SJCRH30 (cell line): ENCODE measurements around the gene THAP7. TPM values are rescaled to one million over a fixed set of nuclear protein-coding genes. Genes with fewer than 3 reads are reported as not detected.

Experiments
- DNase-seq, 2 experiments: peaks; one replicate each; pipeline ENCODE4 v3.0.0-alpha.2; 2015 to 2020
- H3K27ac ChIP-seq: fragments of 250-450 bp; sonication (Bioruptor Pico); 2 replicates; pipeline ENCODE4 v1.5.1; 2020; ENCODE audit warnings: mild to moderate bottlenecking, moderate library complexity
- H3K27me3 ChIP-seq: fragments of 250-450 bp; sonication (Bioruptor Pico); 2 replicates; pipeline ENCODE4 v1.5.1; 2020; ENCODE audit warnings: mild to moderate bottlenecking, moderate library complexity
- H3K36me3 ChIP-seq: fragments of 250-450 bp; sonication (Bioruptor Pico); 2 replicates; pipeline ENCODE4 v1.5.1; 2020; ENCODE audit warnings: mild to moderate bottlenecking, moderate library complexity
- H3K4me1 ChIP-seq: fragments of 250-450 bp; sonication (Bioruptor Pico); 2 replicates; pipeline ENCODE4 v1.5.1; 2020; ENCODE audit warnings: mild to moderate bottlenecking, moderate library complexity
- H3K4me3 ChIP-seq: fragments of 250-450 bp; sonication (Bioruptor Pico); 2 replicates; pipeline ENCODE4 v1.5.1; 2020; ENCODE audit warnings: mild to moderate bottlenecking, moderate library complexity
- H3K9me3 ChIP-seq: fragments of 250-450 bp; sonication (Bioruptor Pico); replicated peaks from 2 replicates; pipeline ENCODE4 v1.5.1; 2020; ENCODE audit warnings: mild to moderate bottlenecking, moderate library complexity
- total RNA-seq: library from RNA; depleted of rRNA; stranded (reverse); fragments of >200 nt; shearing (Covaris generic); gene quantifications from 2 replicates; pipeline ENCODE4 v1.2.3, GENCODE V29; 2014

Gene THAP7
- total RNA-seq, 1 experiment from 2014 or later, result 42.1 TPM

DNA sequence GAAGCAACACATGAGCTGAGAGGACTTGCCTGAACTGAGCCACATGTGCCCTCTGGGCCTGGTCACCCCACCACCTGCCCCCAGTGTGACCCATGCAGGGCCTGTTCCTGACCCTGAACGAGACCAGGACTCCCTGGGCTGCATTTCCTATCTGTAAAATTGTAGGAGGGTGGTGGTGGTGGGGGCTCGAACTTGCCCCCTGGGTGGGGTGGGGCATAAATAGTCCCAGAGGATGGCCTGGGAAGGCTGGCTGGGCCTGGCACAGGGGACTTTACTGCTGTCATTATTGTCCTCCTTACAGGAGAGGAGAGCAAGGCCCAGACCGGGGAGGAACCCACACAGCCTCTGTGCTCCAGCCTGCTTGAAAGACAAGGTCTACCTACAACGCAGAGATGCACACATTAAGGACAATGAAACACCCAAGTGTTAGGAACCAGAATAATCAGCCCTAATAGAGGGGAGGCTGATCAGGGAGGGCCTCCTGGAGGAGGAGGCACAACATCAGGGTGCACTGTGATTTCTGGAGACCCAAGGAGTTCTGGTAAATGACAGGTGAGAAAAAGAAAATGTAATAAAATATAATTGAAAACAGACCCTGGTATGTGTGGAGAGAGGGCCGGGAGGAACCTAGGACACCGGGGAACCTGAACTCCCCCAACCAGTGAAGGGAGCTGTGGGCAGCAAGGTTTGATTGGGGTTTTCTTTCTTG lies 37.7 kb downstream of the THAP7 start:
- DNase-seq, result no peak
- no peak overlapping the region for H3K4me3 ChIP-seq
- no peaks in the 10 kb centered on the region for H3K36me3 ChIP-seq
- H3K27ac ChIP-seq, result no peak overlapping the region
- no peaks in the 10 kb centered on the region for H3K4me1 ChIP-seq
- H3K27me3 ChIP-seq, result peaks cover 22% of the 10 kb centered on the region; the same call in 1 of the 2 replicates
- no peaks in the 10 kb centered on the region for H3K9me3 ChIP-seq

DNA sequence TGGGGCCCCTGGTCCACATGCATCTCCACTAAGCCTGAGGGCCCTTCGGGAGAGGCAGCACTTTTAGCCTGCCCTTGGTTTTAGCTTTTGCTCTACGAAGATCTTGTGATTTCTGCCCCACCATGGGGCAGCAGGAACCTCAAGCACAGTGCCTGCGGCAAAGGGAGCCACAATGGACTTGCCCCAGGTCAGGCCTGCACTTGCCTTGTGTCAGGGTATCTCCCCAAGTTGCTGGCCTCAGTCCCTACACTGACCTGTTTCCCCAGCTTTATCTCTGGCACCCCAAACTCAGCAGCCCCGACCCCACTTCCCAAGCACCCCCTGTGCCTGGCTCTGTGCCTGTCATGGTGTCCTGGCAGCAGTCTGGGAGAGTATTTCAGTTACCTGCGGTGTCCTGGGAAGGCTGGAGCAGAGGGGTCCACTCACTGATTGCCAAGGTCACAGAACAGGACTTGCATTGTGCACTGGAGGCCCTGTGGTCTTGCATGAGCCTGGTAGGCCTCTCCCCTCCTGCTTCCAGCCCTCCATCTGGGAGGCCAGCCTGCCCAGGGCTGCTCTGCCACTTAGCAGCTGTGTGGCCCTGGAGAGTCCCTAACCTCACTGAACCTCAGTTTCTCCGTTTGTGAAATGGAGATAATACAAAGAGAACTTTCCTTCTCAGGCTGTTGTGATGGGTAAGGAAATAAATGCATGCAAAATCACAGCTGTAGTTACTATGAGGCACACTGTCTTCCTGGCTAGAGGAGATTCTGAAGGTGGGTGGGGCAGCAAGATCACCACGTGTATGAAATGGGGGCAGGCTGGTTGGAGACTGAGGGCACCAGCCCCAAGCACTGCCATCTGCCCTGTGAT lies 38.5 kb downstream of the THAP7 start:
- no peaks in the 10 kb centered on the region for H3K36me3 ChIP-seq
- H3K4me3 ChIP-seq, result no peak overlapping the region
- H3K4me1 ChIP-seq, result no peaks in the 10 kb centered on the region
- DNase-seq, result no peak
- H3K27ac ChIP-seq, result no peak overlapping the region
- H3K27me3 ChIP-seq, result peaks cover 22% of the 10 kb centered on the region; the same call in 1 of the 2 replicates
- H3K9me3 ChIP-seq, result no peaks in the 10 kb centered on the region

DNA sequence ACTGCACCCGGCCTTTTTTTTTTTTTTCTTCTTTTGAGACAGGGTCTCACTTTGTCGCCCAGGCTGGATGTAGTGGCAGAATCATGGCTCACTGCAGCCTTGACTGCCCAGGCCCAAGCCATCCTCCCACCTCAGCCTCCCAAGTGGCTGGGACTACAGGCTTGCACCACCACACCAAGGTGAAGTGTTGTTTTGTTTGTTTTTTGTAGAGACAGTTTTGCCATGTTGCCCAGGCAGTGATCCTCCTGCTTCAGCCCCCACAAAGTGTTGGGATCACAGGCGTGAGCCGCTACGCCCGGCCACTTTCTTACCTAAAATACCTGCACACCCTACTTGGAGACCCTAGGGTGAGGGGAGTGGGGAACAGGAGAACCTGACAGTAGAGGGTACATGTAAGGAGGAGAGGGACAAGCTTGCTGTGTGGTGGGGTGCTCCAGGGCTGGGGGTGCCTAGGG lies 39.4 kb downstream of the THAP7 start:
- Histone ChIP-seq H3K27ac (no peak overlapping the region), H3K9me3 (no peaks in the 10 kb centered on the region), H3K27me3 (peaks cover 18% of the 10 kb centered on the region; the same call in 1 of the 2 replicates), H3K36me3 (no peaks in the 10 kb centered on the region), H3K4me1 (no peaks in the 10 kb centered on the region), H3K4me3 (no peak overlapping the region)
- no peak for DNase-seq

DNA sequence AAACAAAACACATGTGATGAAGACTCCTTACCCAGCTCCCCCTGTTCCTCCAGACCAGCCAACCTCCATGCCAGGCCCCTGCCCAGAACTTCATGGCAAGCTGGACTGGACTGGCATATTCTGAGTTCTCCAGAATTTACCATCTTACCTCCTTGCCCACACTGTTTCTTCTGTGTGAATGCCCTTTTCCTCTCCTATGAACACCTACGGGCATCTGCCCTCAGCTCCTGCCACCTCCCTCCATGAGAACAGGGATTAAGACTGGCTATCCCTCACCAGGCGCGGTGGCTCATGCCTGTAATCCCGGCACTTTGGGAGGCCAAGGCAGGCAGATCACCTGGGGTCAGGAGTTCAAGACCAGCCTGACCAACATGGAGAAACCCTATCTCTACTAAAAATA lies 41.3 kb downstream of the THAP7 start:
- Histone ChIP-seq H3K27me3 (peaks cover 7% of the 10 kb centered on the region; the same call in 1 of the 2 replicates), H3K4me3 (no peak overlapping the region), H3K27ac (no peak overlapping the region), H3K4me1 (no peaks in the 10 kb centered on the region), H3K36me3 (no peaks in the 10 kb centered on the region), H3K9me3 (no peaks in the 10 kb centered on the region)
- DNase-seq, result no peak

DNA sequence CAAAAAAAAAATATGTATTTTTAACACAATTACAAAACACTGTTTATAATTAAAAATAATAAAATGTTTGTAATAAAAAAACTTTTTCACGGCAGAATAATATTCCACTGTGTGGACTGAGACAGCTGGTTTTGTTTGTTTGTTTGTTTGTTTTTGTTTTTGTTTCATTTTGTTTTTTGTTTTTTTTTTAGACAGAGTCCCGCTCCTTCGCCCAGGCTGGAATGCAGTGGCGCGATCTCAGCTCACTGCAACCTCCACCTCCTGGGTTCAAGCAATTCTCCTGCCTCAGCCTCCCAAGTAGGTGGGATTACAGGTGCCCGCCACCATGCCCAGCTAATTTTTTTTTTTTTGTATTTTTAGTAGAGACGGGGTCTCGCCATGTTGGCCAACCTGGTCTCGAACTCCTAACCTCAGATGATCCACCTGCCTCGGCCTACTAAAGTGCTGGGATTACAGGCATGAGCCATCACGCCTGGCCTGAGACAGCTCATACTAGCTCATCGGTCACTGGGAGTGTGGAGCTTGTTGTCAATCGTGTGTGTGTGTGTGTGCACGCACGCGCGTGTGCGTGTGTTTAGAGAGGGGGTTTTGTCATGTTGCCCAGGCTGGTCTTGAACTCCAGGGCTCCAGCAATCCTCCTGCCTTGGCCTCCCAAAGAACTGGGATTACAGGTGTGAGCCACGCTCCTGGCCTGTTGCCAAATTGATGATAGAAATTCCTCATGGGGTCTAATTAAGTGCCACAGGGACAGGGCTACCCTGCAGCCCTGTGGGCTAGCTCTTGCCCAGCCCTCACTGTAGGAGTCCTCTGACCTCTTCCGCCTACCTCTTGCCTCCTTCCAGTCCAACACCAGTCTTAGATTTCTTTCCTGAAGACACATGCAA lies 42.1 kb downstream of the THAP7 start:
- Histone ChIP-seq H3K4me1 (no peaks in the 10 kb centered on the region), H3K4me3 (no peak overlapping the region), H3K27me3 (peaks cover 5% of the 10 kb centered on the region; the same call in 1 of the 2 replicates), H3K36me3 (no peaks in the 10 kb centered on the region; the same call in 1 of the 2 replicates), H3K27ac (no peak overlapping the region), H3K9me3 (no peaks in the 10 kb centered on the region)
- DNase-seq, result no peak

GRCh38 chr22:20957683-20958431 lies 44.1 kb downstream of the THAP7 start:
- no peaks in the 10 kb centered on the region for H3K27me3 ChIP-seq
- H3K9me3 ChIP-seq, result no peaks in the 10 kb centered on the region
- no peaks in the 10 kb centered on the region for H3K4me1 ChIP-seq
- no peak for DNase-seq
- peaks cover 13% of the 10 kb centered on the region for H3K36me3 ChIP-seq
- no peak overlapping the region for H3K27ac ChIP-seq
- no peak overlapping the region for H3K4me3 ChIP-seq

DNA sequence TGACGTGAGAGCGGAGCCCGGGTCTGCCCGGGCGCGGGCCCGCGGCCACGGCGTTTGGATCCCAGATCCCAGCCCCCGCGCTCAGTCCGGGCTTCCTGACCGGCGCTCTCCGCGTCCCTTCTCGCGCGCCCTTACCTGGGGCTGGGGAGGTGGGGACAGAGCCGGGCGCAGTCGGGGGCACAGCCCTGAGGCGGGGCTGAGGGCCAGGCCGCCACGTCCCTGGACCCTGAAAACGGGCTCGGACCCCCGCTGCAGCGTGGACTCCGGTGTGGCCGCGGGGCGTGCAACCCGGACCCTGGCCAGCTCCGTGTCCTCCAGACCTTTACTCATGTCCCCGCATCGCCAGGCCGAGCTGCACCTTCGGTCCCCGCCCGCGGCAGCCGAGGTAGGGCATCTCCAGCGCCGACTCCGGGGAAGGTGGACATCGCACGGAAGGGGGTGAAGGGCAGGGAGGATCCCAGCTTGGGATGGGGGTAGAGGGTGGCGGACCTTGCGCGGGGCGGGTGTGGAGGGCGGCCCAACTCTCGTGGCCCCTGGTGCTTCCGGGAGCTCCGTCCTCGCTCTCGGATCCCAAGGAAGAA lies 44.7 kb downstream of the THAP7 start:
- Histone ChIP-seq H3K27me3 (no peaks in the 10 kb centered on the region), H3K4me3 (no peak overlapping the region), H3K27ac (no peak overlapping the region), H3K4me1 (no peaks in the 10 kb centered on the region), H3K9me3 (no peaks in the 10 kb centered on the region), H3K36me3 (peaks cover 17% of the 10 kb centered on the region)
- no peak for DNase-seq

DNA sequence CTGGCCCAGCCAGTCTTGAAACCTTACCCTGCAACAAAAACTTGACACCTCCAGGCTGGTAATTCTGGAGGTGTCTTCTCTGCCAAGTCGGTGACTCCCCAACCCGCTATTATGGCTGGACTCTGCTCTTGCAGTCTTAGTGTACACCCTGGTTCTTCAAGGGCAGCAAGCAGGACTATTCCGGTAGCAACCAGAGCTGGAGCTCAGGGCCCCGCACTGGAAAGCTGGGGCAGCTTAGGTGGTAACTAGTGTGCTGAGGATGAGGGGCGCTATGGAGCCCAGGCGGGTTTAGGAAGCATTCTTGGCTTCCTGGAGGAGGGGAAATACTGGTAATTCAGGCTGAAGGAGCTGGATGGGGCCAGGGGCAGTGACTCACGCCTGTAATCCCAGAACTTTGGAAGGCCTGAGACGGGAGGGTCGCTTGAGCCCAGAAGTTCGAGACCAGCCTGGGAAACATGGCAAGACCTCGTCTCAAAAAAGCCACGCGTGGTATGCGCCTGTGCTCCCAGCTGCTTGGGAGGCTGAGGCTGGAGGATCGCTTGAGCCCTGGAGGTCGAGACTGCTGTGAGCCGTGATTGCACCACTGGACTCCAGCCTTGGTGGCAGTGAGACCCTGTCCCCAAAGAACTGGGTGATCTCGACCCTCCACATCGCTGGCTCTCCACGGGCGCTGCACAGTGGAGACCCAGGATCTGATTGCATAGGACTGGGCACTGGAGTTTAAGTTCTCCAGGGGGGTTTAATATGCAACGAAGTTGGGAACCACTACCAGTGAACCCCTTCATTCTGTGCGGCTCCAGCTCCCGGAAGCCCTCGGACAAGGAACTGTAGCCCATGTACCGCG lies 45.4 kb downstream of the THAP7 start:
- Histone ChIP-seq H3K4me1 (no peaks in the 10 kb centered on the region), H3K9me3 (no peaks in the 10 kb centered on the region), H3K4me3 (no peak overlapping the region), H3K27ac (no peak overlapping the region), H3K36me3 (peaks cover 19% of the 10 kb centered on the region), H3K27me3 (no peaks in the 10 kb centered on the region)
- DNase-seq, result no peak

DNA sequence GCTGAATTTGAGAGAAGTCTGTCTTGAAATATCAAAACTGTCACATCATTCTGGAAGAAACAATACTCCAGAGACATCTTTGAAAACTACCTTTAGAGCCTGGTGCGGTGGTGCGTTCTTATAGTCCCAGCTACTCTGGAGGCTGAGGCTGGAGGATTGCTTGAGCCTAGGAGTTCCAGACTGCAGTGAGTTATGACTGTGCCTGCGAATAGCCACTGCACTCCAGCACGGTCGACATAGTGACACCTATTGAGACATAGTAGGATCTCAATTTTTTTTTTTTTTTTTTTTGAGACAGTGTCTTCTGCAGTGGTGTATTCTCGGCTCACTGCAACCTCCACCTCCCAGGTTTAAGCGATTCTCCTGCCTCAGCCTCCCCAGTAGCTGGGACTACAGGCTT lies 46.4 kb downstream of the THAP7 start:
- no peak overlapping the region for H3K27ac ChIP-seq
- H3K27me3 ChIP-seq, result no peaks in the 10 kb centered on the region
- H3K36me3 ChIP-seq, result peaks cover 26% of the 10 kb centered on the region
- no peak for DNase-seq
- H3K9me3 ChIP-seq, result no peaks in the 10 kb centered on the region
- no peak overlapping the region for H3K4me3 ChIP-seq
- H3K4me1 ChIP-seq, result no peaks in the 10 kb centered on the region

GRCh38 chr22:20953668-20954500 lies 48.0 kb downstream of the THAP7 start:
- no peak for DNase-seq
- Histone ChIP-seq H3K4me1 (no peaks in the 10 kb centered on the region), H3K9me3 (no peaks in the 10 kb centered on the region), H3K27me3 (no peaks in the 10 kb centered on the region), H3K4me3 (no peak overlapping the region), H3K36me3 (peaks cover 42% of the 10 kb centered on the region), H3K27ac (no peak overlapping the region)

GRCh38 chr22:20953342-20953608 lies 48.6 kb downstream of the THAP7 start:
- Histone ChIP-seq H3K4me3 (no peak overlapping the region), H3K27ac (no peak overlapping the region), H3K4me1 (no peaks in the 10 kb centered on the region), H3K9me3 (no peaks in the 10 kb centered on the region), H3K36me3 (peaks cover 46% of the 10 kb centered on the region), H3K27me3 (no peaks in the 10 kb centered on the region)
- DNase-seq, result no peak

DNA sequence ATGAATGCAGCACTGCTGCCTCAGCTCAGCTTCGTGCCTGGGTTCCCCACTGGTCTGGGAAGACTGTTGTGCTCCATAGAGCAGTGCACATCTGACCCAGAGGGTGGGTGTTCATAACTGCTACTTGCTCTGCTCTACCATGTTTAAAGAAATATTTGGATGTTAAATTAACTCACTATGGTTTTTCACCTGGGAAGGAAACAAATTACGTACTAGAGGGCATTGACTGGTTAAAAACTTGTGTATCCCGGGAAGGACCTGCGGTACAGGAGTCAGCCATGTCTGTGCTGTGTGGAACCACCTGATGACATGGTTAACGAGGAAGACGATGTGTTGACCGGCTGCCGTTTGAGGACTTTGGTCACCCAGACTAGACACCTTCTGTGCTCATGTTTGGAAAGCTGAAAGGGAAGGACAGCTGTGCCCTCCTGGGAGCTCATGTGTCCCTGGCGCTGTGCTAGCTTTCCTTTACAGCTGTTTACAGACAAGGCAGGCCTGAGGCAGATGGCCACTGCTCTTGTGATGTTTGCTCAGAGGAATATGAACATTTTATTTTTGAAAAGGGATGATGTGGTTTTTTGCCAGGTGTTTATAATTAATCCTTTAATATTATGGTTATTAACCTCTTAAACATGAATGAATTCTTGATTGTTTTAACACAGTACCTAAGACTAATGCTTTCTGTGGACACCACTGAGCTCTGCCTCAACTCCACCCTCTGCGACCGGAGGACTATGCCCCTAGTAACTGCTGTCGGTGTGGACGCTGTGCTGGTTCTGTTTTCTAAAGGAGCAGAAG lies 49.2 kb downstream of the THAP7 start:
- Histone ChIP-seq H3K9me3 (no peaks in the 10 kb centered on the region), H3K4me3 (no peak overlapping the region), H3K27ac (no peak overlapping the region), H3K36me3 (peaks cover 50% of the 10 kb centered on the region), H3K4me1 (no peaks in the 10 kb centered on the region), H3K27me3 (no peaks in the 10 kb centered on the region)
- DNase-seq, result peak; percentile 35 to 62
